GM18526 (cell line): ENCODE measurements around the gene ADIPOR2.

Experiments
- POLR2A ChIP-seq: IDR thresholded peaks from 3 replicates; pipeline ENCODE4 v1.6.1; 2011; ENCODE audit not compliant: insufficient read length; ENCODE audit errors: extremely low read depth

Gene ADIPOR2

DNA sequence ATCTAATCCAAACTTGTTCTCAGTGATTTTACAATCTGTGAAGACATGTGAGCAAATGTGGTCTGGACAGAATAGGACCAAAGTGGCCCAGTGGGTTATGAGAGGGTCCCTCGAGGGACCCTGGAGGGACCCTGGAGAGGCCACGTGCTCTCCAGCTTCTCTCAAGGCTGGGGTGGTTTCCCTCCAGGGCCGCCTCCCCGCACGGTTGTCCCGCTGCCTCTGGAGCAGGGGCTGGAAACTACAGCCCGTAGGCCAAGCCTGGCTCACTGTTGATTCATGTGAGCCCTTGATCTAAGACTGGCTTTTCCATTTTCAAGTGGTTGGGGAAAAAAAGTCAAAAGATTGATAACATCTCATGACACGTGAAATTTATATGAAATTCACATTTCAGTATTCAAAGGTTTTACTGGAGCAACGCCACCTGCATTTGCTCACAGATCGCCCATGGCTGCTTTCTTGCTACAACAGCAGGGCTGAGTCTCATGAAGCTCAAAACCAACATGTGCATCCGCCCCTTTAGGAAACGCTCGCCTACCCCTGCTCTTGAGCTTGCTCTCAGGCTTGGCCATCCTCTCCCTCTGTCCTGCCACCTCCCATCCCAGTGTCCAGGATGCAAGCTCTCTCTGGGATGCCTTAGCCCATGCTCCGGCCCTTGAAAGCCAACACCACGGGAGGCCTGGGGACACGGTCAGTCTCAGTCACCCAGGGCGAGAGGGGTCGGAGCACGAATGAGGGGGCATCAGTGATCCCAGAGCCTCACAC is 117.3 kb downstream of the ADIPOR2 start:
- no peak for TF ChIP-seq POLR2A

DNA sequence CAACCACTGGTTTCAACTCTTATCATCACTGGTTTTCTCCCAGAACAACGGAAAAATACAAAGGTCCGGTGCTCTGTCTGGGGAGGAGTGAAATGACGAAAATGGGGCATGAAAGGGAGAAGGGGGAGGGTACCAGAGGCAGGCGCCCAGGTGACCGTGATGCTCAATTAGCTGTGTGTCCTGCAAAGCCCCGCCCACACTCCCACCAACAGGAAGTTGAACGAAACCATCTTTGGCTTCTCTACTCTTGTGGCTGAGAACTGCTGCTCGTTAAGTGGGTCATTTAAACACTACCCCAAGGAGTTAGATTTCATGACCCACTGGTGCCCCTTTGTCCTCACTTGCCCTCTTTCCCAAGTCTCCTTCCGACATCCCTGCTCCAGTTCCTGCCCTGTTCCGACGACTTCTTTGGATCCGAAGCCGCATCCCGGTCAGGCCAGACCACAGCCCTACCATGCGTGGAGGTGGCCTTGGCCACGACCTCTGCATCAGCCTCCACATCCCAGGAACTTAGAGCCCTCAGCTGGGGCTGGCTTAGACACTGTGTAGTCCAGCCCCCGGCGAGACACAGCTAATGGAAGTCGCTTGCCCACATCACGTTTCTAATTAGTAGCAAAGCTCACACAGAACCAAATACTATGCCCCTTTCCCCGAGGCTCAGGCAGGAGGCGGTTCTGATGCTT is 118.1 kb downstream of the ADIPOR2 start:
- no peak for TF ChIP-seq POLR2A

DNA sequence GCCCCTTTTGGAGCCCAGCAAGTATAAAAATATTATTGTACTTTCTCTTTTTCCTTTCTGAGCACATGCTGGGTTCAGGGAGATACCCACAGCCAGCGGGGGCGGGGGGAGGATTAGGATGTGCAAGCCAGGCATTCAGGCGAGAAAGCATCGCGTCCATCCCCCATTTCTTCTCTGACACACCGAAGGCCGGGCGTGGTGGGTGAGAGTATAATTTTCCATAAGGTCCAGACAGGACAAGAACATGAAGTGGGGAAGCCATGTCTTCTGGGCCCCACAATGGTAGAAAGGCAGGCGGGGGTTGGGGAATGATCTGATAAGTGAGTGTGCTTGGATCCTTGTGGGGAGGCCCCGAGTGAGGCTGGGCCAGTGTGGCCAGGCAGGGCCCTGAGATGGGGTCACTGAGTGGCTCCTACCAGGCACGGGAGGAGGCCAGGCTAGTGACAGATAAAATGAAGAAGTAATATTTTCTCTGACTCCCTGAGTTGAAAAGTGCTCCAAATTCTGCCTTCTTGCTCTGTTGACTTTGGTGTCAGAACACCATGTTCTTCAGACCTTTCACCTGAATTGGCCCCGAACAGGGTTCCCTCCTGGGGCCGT is 118.8 kb downstream of the ADIPOR2 start:
- TF ChIP-seq POLR2A: no peak

DNA sequence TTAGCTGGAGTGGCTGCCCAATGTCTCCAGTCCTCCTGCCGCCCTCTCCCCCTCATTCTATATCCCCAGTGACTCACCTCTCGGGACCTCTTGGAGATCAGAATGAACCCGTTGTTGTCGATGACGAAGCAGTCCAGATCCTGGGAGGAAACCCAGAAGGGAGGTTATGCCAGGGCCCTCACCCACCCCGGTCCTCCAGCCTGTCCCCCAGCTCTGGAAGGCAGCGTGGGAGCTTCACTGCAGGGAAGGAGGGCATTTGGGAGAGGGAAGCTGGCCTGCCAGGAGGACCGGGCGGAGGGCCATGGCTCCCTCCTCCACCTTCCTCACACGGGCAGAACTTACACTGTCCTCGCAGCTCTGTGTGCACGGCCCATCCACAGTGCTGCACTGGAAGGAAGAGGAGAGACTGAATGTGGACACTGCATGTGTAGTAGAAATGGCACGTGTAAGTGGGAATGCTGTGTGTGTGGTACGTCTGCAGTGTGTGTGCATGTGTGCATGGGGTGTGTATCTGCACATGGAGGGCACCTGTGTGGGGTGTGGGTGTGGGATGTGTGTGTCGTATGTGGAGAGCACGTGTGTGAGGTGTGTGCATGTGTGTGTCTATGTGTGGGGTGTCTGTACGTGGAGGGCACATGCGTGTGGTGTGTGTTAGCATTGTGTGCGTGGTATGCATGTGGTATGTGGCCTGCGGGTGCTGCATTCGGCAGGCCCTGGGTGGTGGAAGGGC is 119.5 kb downstream of the ADIPOR2 start:
- no peak for TF ChIP-seq POLR2A

DNA sequence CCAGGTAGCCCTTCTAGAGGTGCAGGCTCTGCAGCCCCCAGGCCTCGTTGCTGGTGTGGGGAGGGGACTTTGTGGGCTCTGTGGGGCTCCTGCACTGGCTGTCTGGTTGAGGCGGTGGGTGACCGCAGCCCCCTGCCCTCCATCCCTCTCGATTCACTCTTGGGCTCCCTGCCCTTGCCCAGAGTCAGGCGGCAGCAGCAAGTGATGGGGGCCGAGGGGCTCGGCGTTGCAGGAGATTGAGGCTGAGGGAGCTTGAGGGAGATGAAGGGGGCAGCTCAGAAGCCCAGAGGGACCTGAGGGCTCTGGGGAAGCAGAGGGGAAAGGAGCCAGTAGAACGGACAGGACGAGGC is 120.0 kb downstream of the ADIPOR2 start:
- TF ChIP-seq POLR2A: no peak

DNA sequence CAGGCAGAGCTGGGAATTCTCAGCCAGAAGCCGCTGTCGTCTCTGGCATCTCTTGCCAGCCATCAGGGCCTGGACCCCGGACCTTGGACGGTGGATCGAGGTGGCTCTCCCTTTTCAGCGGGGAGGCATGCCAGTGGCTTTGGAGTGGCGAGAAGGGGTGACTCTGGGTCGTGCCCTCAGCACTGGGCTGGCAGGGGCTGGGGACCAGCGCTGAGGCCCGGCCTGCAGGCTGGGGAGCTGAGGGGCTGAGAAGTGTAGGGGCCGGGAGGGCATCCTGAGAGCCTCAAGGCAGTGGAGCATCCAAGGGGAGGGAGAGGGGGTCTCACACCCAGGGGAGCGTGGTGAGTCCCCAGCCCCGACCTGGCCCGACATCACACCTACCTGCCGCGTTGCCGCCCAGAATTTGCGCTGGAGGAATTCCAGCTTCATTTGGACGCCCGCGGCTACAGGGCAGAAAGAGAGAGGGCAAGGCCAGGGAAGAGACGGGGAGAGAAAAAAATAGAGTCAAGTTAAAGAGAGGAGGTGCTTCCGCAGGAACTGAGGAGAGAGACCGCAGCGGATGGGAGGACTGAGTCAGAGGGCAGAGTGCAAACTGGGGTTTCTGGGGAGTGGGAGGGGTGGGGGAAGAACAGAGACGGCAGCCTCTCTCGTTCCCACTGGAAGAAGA is 120.5 kb downstream of the ADIPOR2 start:
- TF ChIP-seq POLR2A: no peak

DNA sequence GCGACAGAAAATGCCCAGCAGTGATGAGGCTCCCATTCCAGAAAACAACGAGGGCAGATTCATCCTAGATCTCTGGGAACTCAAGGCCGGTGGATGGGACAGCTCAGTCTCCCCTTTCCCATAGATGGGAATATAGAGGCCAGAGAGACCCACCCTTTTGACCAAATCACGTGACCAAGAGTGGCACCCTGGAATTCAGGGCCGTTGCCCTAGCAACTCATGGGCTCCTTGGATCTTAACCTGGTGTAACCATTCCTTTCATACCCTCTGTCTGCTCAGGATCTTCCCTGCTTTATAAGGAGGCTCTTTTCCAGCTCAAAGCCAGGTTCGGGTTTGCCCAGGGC is 121.0 kb downstream of the ADIPOR2 start:
- no peak for TF ChIP-seq POLR2A

DNA sequence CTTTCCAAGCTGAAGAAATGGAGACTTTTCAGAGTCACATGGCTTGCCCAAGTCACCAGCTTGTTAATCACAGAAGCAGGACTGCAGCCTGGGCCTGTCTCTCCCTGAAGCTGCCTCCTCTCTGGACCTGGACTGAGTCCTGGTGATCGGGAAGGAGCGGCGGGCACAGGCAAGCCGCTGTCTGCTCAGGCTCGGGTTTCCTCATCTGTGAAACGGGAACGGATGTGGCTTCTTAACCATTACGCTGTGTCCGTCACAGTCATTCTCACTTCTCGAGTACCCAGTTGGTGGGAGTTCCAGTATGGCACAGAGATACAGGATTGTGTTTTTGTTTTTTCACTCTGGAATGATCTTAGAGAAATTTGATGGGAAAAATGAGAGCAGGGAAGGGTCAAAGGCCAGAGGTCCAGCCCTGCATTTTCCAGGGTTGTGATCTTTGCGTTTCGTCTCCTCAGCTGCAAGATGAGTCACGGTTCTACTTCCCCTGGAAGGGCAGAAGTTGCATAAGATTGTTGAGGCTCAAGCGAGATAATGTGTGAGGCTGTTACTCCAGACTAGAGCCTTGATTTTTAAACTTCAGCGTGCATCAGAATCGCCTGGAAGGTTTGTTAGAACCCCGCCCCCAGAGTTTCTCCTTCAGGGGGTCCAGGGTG is 121.9 kb downstream of the ADIPOR2 start:
- no peak for TF ChIP-seq POLR2A

DNA sequence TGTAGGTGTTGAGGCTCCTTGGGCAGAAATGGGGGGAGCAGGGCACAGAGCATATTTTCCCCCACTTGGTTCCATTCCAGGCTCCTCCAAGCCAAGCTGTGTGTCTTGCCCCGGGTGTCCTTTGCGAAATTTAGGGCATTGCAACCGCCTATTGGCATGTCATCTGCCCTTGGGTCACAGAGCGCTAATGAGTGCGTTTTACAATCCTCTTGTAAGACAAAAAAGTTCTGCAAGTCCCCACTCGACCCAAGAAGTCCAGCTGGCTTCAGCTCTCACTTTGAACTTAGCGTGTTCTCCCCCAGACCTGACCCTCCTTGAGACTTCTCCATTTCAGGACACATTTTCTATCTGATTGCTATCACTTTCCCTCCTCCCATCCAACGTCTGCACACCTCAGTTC is 123.4 kb downstream of the ADIPOR2 start:
- TF ChIP-seq POLR2A: no peak

DNA sequence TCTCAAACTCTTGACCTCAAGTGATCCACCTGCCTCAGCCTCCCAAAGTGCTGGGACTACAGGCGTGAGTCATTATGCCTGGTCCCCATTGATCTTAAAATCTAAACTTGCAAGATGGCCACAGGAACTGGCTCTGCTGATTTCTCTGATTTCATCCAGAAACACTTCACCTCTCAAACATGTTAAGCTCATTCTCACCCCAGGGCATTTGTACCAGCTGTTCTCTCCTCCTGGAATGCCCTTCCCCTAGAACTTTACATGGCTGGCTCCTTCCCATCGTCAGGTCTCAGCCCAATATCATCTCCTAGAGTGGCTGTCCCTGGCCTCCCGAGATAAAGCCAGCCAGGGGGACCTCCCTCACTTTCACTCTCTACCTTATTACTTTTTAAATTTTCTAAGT is 124.2 kb downstream of the ADIPOR2 start:
- TF ChIP-seq POLR2A: no peak

DNA sequence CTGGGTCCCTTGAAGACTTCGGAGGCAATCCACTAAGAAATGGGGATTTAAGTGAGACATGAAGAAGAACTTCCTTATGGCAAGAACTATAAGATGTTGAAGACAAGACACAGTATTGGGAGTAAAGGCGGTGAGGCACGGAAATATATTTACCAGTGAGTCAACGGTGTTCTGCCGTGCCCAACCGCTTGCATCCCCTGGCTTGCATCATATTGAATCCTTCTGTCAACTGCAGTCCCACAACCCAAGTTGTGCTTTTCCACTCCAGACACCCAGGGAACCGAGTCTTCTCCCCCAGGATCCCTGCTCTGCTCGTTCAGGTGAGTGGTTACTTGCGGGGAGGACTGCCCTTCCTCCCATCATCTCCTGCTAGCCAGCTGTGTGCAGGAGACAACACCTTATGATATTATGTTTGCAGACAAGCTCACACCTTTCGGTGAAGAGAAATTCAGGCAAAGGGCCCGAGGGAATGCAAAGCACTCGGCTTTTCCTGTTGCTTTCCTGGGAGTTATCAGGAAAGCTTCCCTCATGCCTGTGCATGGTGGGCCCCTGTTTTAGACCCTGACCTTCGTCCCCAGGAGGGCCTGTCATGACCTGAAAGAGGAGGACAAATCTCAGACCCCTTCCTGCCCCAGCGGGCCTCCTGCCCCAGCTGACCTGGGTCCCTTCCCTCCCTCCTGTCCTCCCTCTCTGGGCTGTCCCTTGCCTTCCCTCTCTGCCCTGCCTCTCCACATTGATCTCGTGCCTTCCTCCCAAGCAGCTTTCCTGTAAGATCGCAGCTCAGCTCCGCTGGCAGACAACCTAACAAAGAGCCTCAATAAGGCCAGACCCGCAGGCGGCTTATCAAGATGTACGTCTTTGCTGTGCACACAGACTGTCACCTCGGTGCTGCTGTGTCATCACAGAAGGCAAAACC is 125.2 kb downstream of the ADIPOR2 start:
- no peak for TF ChIP-seq POLR2A

DNA sequence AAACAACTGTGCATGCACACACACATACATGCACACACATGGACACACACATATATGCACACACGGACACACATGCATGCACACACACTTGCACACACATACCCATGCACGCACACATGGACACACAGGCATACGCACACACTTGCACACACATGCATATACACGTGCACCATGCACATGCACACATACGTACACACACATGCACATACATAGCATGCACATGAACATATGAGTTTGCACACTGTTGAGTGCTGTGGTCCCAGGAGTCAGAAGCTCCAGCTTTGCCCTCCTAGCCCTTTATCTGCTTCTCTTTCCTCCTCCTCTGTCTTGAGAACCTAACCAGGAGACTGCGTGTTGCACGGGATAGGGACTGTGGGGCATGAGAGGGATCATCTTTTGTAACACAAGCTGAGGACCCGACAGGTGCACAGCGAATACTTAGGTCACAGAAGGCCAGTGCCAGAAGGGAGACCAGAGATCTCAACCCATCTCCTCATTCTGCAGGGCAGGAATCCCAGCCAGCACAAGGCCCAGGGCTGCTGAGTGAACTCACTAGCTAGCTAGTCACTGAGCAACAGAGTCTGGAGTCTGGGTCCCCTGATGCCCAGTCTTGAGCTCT is 126.0 kb downstream of the ADIPOR2 start:
- no peak for TF ChIP-seq POLR2A

DNA sequence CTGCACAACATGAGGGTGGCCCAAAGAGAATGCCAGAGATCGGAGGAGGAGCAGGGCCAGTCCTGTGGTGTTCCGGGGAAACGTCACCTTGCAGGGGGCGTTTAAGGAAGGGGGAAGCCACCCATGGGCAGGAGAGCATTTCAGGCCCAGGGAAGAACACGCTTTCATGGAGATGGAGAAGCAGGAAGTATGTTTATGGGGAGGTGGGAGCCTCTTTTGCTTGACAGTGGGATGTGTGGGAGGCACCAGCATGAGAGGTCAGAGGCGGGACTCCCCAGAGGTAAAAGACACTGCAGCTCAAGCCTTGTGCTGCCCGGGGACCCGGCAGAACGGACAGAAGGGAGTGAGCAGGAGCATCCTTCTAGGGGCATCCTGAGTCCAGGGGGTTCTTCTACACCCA is 128.2 kb downstream of the ADIPOR2 start:
- TF ChIP-seq POLR2A: no peak
